HepG2 (cell line): ENCODE measurements around the gene MEX3A. TPM values are rescaled to one million over a fixed set of nuclear protein-coding genes. Genes with fewer than 3 reads are reported as not detected.

ENCODE experiments used
- EP300 ChIP-seq, 3 experiments: sonication (generic) in 1 of 3; formaldehyde crosslinking in 1 of 3; IDR thresholded peaks; 2 replicates each; pipeline versions ENCODE4 v1.5.1 to v1.6.1; 2011 to 2020; ENCODE audit warnings: low read depth in 2 of 3, low read length in 2 of 3, borderline replicate concordance in 1 of 3, improper control_type of control experiment in 1 of 3, mild to moderate bottlenecking in 1 of 3, missing genetic modification reagents in 1 of 3, moderate library complexity in 1 of 3
- HNRNPK ChIP-seq: fragments of 200-400 bp; formaldehyde crosslinking; IDR thresholded peaks from 2 replicates; pipeline ENCODE4 v1.6.1; 2018; ENCODE audit warnings: low read length, low read depth, moderate library complexity, mild to moderate bottlenecking; ENCODE audit not compliant: poor library complexity, severe bottlenecking
- NR2C2 ChIP-seq: sonication (generic); formaldehyde crosslinking; IDR thresholded peaks from 2 replicates; pipeline ENCODE4 v1.4.0; 2020; ENCODE audit warnings: missing genetic modification reagents, mild to moderate bottlenecking, moderate library complexity, borderline replicate concordance
- NR2F1 ChIP-seq, 2 experiments: fragments of 450-650 bp in 1 of 2; formaldehyde crosslinking in 1 of 2; IDR thresholded peaks; 2 replicates each; pipeline versions ENCODE4 v1.5.0 to v1.6.1; 2016 to 2020; ENCODE audit warnings: mild to moderate bottlenecking in 1 of 2, missing compliant biosample characterization in 1 of 2, missing genetic modification reagents in 1 of 2, moderate library complexity in 1 of 2
- ONECUT2 ChIP-seq: sonication (generic); formaldehyde crosslinking; IDR thresholded peaks from 2 replicates; pipeline ENCODE4 v1.4.0; 2020; ENCODE audit warnings: missing genetic modification reagents
- REPIN1 ChIP-seq: sonication (generic); formaldehyde crosslinking; IDR thresholded peaks from 2 replicates; pipeline ENCODE4 v1.8.0; 2022; ENCODE audit warnings: missing genetic modification reagents, low read depth, mild to moderate bottlenecking, borderline replicate concordance
- SIN3B ChIP-seq: fragments of 150-350 bp; IDR thresholded peaks from 2 replicates; pipeline ENCODE4 v1.6.1; 2014; ENCODE audit warnings: low read length
- SMAD9 ChIP-seq: sonication (generic); formaldehyde crosslinking; IDR thresholded peaks from 2 replicates; pipeline ENCODE4 v1.5.1; 2020; ENCODE audit warnings: mild to moderate bottlenecking, missing genetic modification reagents
- SOX6 ChIP-seq, 2 experiments: fragments of 450-650 bp in 1 of 2; sonication (generic) in 1 of 2; formaldehyde crosslinking in 1 of 2; IDR thresholded peaks; 2 replicates each; pipeline versions ENCODE4 v1.4.0 to v1.6.1; 2017 to 2020; ENCODE audit warnings: antibody characterized with exemption in 1 of 2, mild to moderate bottlenecking in 1 of 2, missing genetic modification reagents in 1 of 2
- ZBTB21 ChIP-seq: sonication (generic); formaldehyde crosslinking; IDR thresholded peaks from 2 replicates; pipeline ENCODE4 v1.4.0; 2020; ENCODE audit warnings: missing genetic modification reagents
- ZFAT ChIP-seq: sonication (generic); formaldehyde crosslinking; conservative IDR thresholded peaks from 2 replicates; pipeline ENCODE4 v1.8.1; 2023; ENCODE audit warnings: missing genetic modification reagents, inconsistent platforms
- ZNF263 ChIP-seq: sonication (generic); formaldehyde crosslinking; IDR thresholded peaks from 2 replicates; pipeline ENCODE4 v1.4.0; 2020; ENCODE audit warnings: missing genetic modification reagents
- ZNF484 ChIP-seq: sonication (generic); formaldehyde crosslinking; IDR thresholded peaks from 2 replicates; pipeline ENCODE4 v1.5.1; 2020; ENCODE audit warnings: mild to moderate bottlenecking, low read depth, missing genetic modification reagents, borderline replicate concordance
- ZNF510 ChIP-seq: sonication (generic); formaldehyde crosslinking; IDR thresholded peaks from 2 replicates; pipeline ENCODE4 v1.4.0; 2020; ENCODE audit warnings: low read depth, mild to moderate bottlenecking, missing genetic modification reagents
- ZNF713 ChIP-seq: sonication (generic); formaldehyde crosslinking; IDR thresholded peaks from 2 replicates; pipeline ENCODE4 v1.4.0; 2020; ENCODE audit warnings: mild to moderate bottlenecking, missing genetic modification reagents
- polyA plus RNA-seq, 8 experiments: library from polyadenylated mRNA; depleted of rRNA in 3 of 8; stranded (reverse) in 7 of 8; unstranded in 1 of 8; fragments of >200 nt; fragmentation: Illumina TruSeq in 4 of 8; extraction: Trizol in 4 of 8; gene quantifications; 2 replicates each; pipeline versions ENCODE4 v1.2.1 to v1.2.3, GENCODE V29; 2011 to 2016; ENCODE audit warnings: low read depth in 4 of 8, missing spikeins in 1 of 8, mixed read lengths in 1 of 8; ENCODE audit not compliant: insufficient read depth in 1 of 8
- total RNA-seq, 5 experiments: library from RNA; depleted of rRNA; stranded (reverse); fragments of >200 nt; fragmentation: Illumina TruSeq; extraction: Trizol; gene quantifications; 2 replicates each; pipeline ENCODE4 v1.2.3, GENCODE V29; 2016; ENCODE audit warnings: low read depth in 1 of 5
- TF ChIP-seq, protein P1 (sequence below): sonication (generic); formaldehyde crosslinking; IDR thresholded peaks from 2 replicates; pipeline ENCODE4 v1.5.0; 2020; ENCODE audit warnings: mild to moderate bottlenecking, missing genetic modification reagents

MEX3A gene
- total and polyA plus RNA-seq, 2 of the 13 experiments (the other 11 are each of a cell fraction or from before 2014, with no cell fraction given) = 7.6 to 9.1 TPM

- TF ChIP-seq REPIN1 (no peak), NR2C2 (no peak), ZNF510 (no peak), HNRNPK (no peak), ZBTB21 (CRISPR knock-in tag) (no peak), ZNF263 (CRISPR knock-in tag) (peak; percentile 31; the same call in 1 of the 2 replicates), SOX6 (IDR thresholded peaks at IDR 0.05) (no peak), SOX6 (CRISPR knock-in tag; IDR thresholded peaks at IDR 0.05) (peak; percentile 71), ZFAT (CRISPR knock-in tag) (no peak), ONECUT2 (no peak), SMAD9 (CRISPR knock-in tag) (no peak), EP300 (IDR thresholded peaks at IDR 0.05; ENCODE audit: low read depth in 2 of 2, low read length in 2 of 2) (no peak; a peak in 1 of 4 replicates), EP300 (CRISPR knock-in tag; IDR thresholded peaks at IDR 0.05; ENCODE audit: borderline replicate concordance) (no peak), NR2F1 (CRISPR knock-in tag; IDR thresholded peaks at IDR 0.05) (no peak), SIN3B (no peak), ZNF713 (CRISPR knock-in tag) (0 out of 2 replicates have a peak, but pooled peaks have one; percentile 52), ZNF484 (CRISPR knock-in tag) (no peak)
- TF ChIP-seq, protein P1, sequence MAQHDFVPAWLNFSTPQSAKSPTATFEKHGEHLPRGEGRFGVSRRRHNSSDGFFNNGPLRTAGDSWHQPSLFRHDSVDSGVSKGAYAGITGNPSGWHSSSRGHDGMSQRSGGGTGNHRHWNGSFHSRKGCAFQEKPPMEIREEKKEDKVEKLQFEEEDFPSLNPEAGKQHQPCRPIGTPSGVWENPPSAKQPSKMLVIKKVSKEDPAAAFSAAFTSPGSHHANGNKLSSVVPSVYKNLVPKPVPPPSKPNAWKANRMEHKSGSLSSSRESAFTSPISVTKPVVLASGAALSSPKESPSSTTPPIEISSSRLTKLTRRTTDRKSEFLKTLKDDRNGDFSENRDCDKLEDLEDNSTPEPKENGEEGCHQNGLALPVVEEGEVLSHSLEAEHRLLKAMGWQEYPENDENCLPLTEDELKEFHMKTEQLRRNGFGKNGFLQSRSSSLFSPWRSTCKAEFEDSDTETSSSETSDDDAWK (CRISPR knock-in tag) = no peak
These were observed 41.3 kb upstream of the MEX3A start (continued) for GRCh38 chr1:156123356-156124196.
